ENCODE results near the gene NOTO.

NOTO gene

DNA sequence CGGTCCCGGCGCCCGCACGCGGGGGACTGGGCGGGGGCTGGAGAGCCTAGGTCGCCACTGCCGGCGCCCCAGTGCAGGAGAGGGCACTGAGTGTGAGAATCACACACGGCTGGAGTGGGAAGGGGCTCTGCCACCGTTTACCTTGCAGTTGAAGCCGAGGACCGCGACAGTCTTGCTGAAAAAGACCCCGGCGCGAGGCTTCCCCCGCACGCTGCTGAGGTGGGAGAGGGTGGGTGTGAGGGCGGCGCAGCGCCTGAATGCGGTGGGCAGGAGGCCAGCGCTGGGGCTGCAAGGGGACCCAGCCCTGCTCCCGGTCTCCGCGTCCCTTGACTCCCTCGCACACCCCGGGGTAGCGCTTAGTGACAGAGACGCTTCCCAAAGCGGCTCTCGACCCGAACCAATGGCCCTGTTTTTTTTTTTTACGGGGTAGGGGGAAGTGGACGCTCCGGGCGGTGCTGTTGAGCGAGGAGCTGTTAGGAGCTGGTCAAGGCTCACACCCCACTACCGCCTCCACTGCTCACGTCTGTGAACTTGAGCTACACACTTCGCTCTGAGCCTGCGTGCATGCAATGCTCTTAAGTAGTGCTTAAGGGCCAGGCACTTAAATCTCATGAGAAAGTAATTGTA is 794 bp downstream of the NOTO start:
- no peak for DNase-seq

DNA sequence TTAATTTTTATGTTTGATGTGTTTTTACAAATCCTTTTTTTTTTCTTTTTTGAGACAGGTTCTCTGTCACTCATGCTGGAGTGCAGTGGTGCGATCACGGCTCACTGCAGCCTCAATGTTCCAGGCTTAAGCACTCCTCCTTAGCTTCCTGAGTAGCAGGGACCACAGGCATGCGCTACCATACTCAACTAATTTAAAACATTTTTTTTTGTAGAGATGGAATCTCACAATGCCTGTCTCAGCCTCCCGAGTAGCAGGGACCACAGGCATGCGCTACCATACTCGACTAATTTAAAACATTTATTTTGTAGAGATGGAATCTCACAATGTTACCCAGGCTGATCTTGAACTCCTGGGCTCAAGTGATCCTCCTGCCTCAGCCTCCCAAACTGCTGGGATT is 3.2 kb downstream of the NOTO start:
- DNase-seq: no peak

DNA sequence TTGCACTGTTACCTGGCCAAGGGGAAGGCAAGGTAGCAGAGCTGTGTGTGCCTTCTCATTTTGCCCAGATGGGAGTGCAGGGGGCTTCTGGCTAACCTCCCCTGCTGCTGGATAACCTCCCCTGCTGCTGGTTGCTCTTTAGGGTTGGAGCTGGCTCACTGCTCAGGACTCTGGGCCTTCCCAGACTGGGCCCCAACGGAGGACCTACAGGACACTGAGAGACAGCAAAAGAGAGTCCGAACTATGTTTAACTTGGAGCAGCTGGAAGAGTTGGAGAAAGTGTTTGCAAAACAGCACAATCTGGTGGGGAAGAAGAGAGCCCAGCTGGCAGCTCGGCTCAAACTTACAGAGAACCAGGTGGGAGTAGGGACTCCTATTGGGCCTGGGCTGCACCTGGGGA is 5.9 kb downstream of the NOTO start:
- no peak for DNase-seq

DNA sequence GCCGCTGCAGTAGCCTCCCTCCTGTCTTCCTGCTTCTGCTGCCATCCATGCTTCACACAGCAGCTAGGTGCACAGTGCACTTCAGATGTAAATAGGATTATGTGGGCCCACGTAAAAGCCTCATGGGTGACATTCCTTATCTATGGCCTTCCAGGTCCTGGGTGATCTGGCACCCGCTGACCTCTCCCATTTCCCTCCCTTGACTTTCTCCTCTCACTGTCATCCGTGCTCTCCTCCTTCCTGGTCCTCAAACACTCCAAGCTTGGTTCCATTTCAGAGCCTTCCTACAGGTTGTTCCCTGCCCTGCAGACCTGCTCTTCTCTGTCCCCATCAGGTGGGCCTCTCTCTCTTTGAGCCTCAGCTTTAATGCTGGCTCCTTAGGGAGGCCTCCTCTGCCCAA is 7.6 kb downstream of the NOTO start:
- no peak for DNase-seq

DNA sequence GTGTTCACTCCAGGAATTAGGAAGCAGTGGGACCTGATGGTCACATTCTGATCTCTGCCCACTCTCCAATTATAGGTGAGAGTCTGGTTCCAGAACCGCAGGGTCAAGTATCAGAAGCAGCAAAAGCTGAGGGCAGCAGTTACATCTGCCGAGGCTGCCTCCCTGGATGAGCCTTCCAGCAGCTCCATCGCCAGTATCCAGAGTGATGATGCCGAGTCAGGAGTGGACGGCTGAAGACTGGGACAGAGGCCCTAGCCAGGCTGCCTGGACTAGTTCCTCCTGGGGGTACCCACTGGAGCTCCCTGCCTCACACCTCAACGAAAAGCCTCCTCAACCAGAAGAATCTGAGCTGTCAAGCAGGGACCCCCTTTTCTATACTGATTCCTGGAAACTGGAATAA is 8.3 kb downstream of the NOTO start:
- DNase-seq: no peak

DNA sequence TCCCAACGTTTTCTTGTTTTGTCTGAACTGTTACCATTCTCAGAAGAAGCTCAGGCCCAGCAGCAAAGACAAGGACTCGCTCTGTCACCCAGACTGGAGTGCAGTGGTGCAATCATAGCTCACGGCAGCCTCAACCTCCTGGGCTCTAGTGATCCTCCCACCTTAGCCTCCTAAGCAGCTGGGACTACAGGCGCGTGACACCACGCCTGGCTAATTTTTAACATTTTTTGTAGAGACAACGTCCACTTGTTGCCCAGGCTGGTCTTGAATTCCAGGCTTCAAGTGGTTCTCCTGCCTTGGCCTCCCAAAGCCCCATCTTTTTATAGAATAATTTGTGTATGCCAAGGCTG is 9.7 kb downstream of the NOTO start:
- no peak for DNase-seq

DNA sequence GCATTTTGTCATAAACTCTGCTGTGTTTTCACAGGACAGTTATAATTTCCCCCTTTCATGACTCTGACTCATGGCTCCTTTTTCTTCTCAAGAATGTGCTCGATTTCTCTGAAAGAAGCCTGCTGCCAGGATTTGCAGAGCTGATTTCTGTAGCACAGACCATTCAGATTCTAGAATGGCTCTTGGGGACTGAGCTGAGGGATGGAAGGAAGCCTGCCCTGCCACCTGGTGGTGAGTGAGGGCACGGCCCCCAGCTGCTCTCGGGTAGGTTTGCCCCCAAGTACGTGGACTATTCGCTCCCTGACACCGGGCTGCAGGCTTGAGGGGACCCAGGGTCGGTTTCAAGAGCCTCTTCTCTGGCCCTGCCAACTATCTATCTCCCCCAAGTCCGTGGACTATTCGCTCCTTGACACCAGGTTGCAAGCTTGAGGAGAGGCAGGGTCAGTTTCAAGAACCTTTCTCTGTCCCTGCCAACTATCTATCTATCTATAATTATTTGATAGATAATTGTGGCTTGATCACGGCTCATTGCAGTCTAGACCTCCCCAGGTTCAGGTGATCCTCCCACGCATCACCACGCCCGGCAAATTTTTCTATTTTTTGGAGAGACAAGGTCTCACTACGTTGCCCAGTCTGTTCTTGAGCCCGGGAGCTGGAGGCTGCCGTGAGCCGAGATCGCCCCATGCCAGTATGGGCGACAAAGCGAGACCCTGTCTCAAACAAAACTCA is 10.2 kb downstream of the NOTO start:
- peak; percentile 77 for DNase-seq

DNA sequence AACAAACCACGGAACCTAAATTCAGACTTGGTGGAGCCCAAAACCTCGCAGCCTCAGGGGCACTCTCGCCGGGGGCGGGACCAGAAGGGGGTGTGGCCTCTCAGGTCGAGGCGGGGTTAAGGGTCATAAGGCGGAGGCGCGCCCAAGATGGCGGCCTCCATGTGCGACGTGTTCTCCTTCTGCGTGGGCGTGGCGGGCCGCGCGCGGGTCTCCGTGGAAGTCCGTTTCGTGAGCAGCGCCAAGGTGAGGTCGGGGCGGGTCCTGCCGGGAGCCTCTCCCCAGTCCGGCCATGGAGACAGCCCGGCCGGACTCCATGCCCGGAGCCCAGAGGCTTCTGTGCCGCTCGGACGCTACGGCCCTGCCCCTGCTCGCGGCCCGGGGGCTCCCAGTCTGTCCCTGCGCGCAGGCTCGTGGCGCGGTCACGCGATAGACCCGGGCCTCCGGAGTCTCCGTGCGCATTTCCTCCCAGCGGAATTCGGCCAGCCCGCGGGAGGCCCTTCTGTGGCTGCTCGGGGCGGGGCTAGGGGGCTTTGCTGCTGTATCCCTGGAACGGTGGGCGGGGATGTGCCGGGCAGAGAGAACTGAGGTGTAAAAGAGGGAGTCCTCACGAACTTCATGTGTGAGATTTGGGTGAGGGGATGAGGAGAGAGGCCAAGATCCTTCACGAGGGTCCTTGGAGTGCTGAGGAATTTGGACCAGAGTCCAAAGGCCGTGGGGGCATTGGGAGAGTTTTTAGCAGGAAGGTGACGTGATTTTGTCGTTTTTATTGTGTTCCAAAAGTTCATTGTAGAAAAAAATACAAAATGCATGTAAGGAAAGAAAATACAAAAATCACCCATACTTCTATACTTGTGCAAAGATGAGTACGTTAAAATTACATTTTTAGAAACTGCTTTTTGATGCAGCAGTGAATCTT is 12.0 kb downstream of the NOTO start, which contains the start of gene SMYD5:
Gene SMYD5 (plus strand): TSS at position 126 of the 916 bp plus-strand sequence. CDS start 22 bp downstream, at position 148.
- DNase-seq: peak; percentile 94

DNA sequence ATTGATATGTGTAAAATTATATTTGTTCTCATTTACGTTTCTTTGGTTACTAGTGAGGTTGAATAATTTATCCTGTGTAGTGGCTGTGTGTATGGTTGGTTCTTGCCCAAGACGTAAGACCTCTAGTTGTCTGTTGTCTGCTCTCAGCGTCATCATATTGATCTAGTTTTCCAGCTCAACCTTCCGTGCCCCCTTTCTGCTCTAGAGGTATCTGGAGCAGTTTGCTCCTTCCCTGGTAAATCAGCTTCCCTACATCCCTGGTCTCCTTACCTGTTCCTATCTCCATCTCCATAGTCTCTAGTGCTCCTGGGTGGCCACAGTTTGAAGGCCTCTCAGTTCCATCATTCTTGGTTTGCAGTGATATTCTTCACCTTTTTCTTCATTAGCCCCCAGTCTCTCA is 12.9 kb downstream of the NOTO start:
- no peak for DNase-seq

DNA sequence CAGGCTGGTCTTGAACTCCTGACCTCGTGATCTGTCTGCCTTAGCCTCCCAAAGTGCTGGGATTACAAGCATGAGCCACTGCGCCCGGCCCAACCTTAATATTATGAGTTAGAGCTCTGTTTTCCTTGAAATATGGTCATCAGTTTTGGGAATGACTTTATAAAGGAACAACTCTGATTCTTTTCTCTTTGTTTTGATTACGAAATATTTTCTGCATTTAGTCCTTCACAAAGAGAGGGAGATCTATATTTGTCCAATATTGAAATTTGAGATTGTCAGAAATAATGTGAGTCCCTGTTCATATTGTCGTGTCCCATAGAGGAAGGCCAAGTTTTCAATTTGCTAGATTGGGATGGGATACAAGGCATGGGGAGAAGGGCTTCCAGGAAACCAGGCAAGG is 14.8 kb downstream of the NOTO start:
- DNase-seq: no peak

DNA sequence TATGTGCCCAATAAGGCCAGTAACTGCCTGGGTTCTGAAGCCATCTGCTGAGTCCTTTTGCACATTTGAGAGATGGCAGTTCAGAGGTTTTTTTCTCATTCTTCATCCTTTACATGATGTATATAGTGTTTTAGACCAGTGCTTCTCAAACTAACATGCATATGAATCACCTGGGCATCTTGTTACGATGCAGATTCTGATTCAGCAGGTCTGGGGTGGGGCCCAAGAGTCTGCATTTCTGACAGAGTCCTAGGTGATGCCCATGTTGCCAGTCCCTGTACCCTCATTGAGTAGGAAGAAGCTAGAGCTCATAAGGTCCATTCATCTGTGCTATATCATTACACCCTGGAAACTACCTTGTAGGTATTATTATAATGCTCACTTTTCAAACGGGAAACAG is 15.5 kb downstream of the NOTO start:
- DNase-seq: no peak

DNA sequence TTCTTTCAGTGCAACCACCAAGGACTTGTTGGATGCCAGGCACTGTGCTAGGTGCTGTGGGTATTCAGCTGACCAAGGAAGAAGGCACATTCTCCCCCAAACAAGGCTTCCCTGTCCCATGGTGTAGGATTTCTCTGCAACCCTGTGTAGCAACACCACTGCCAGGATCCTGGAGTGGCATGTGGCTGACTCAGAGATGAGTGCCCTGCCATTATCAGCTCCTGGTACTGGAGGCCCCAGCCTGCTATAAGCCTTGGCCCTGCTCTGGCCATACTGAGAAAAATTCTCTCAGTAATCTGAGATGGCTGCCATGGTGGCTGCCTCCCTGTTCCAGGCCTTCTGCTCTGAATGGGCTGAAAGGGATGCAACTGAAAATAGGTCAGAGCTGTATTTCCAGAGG is 15.9 kb downstream of the NOTO start:
- no peak for DNase-seq

DNA sequence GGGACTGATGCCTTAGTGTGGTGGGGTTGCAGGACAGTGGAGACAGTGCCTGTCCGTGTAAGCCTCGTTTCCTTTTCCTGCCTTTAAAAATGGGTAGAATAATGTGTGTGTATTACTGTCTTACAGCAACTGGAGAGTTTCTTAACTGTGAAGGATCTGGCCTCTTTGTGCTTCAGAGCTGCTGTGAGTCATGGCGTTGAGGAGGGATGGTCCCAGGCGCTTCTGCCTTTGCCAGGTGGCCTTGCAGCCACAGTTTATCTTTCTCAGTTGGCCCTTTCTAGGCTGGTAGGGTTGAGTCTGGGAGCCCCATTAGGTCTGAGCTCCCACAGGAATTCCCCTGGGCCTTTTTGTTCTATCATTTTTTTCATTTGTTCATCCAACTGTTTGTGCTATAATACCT is 21.4 kb downstream of the NOTO start:
- DNase-seq: no peak

DNA sequence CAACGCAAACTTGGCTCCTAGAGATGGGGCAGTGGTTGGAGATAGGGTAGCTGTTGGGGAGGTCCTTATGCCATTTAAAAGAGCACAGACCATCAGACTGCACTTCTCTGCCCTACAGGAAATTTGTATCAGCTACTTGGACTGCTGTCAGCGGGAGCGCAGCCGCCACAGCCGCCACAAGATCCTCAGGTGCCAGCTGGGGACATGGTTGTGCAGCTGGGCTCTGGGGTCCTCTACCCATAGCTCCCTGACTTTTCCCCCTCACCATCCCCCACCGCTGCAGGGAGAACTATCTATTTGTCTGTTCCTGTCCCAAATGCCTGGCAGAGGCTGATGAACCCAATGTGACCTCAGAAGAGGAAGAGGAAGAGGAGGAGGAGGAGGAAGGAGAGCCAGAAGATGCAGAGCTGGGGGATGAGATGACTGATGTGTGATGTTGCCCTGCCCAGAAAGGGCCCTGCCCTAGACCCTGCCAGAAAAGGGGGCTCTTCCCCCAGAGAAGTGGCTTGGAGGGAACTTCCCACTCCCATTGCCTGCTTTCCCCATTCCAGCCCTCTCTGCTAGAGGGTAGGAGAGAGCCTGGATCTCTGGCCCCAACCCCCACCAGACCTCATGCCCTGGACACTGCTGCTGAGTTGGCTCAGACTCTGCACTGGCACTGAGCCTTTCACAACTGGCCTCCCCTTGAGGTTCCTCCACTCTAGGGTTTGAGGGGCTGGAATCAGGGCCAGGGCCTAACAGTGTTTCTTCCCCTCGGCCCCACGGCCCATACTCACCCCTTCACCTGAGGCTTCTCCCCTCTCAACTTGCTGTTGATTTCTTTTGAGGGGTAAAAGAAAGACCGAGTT is 23.4 kb downstream of the NOTO start:
- no peak for DNase-seq

DNA sequence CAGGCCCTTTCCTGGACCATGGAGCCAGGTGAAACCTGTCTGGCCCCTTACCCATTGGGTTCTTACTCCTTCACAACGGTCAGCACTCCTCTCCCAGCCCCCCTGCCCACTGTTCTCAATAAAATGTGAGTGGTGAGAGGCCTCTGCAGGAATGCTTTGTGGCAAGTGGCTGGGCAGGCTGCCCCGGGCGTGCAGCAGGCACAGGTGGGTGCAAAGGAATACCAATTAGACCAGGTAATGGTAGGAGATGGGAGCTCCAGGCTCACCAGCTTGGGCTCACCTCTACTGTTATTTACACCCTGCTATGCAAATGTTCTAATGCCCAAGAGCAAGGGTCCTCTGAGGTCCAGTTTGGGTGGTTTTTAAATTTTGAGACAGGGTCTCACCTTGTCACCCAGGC is 24.7 kb downstream of the NOTO start:
- DNase-seq: no peak

DNA sequence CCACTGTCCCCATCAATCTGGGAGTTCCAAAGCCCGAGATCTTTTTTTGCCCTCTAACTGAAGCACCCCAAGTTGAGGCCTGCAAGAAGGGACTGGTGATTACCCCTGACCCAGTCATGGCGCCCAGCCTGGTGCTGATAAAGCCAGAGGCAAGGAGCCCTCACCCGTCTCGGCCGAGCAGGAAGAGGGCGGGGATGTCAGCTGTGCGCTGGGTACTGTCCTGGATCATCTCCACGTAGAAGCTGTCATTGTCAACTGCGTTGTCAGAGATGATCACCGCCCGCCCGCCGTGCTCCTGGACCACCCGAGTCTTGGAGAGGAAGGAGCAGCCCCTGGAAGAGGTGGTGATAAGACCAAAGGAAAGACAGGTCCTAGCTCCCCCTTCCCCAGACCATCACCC is 26.3 kb downstream of the NOTO start:
- no peak for DNase-seq

DNA sequence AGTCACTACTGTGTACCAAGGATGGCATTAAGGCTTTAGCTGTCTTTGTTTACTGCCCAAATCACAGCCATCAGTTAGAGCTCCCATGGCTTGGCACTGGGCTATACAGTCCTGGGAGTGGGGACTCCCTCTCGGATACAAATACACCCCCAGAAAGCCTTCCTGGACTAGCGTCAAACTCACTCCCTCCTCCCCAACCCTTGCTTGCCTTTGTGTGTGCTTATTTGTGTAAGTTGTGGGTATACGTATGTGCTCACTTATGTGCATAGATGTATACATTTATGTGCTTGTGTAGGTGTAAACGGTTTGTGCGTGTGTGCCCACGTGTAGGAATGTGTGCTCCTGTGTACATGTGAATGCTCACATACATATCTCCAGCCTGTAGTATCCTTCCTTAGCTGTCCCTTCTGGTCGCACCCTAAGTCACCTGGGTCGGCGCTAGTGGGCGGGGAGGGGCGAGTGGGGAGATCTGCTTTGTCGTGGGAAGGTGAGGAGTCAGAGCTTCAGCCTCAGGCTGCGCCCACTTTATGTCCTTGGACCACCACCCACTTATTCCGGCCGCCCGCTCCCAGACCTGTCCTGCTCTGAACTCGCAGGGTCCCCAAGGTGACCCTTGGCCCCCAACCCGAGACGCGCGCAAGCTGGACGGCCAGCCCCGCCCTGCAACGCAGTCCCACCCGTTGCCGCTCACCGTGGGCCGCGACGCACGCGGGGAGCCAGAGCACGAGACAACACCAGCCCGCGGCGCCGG is 30.2 kb downstream of the NOTO start:
- no peak for DNase-seq

DNA sequence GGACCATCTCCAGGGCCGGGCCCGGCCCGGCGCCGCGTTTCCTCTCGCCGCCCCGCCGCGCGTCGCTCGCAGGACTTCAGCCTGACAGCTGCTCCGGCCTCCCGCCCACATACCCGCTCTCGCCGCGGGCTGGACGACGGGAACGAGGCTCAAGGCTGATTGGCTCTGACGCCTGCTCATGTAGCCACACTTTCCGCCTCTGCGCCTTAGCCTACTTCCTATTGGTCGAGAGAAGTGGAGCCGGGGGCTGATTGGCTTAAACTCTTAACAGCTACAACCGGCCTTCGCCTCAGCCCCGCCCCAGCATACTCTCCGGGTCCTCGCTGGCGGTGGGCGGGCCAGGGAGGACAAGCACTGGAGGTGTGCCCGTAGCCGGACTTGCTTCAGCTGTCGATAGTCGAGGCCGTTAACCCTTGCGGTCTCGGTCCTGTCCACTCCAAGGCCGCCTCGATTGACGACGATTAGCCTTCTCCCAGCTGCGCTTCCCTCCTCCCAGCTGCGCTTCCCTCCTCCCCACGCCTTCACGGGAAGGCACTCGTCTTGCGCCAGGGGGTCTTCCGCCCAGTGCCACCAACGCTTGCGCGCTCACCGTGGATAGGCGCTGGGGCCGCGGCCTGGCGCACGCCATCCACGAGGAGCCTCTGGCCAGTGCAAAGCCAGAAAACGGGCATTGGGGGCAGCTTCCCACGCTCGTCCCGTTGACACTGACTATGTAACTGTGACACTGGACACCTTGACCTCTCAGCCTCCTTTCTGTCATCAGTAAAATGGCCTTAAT is 31.0 kb downstream of the NOTO start, which contains the start of gene PRADC1:
Gene PRADC1 (minus strand): TSS at position 86 of the 778 bp plus-strand sequence. CDS start 79 bp downstream, at position 7.
- peak; percentile 91 for DNase-seq

DNA sequence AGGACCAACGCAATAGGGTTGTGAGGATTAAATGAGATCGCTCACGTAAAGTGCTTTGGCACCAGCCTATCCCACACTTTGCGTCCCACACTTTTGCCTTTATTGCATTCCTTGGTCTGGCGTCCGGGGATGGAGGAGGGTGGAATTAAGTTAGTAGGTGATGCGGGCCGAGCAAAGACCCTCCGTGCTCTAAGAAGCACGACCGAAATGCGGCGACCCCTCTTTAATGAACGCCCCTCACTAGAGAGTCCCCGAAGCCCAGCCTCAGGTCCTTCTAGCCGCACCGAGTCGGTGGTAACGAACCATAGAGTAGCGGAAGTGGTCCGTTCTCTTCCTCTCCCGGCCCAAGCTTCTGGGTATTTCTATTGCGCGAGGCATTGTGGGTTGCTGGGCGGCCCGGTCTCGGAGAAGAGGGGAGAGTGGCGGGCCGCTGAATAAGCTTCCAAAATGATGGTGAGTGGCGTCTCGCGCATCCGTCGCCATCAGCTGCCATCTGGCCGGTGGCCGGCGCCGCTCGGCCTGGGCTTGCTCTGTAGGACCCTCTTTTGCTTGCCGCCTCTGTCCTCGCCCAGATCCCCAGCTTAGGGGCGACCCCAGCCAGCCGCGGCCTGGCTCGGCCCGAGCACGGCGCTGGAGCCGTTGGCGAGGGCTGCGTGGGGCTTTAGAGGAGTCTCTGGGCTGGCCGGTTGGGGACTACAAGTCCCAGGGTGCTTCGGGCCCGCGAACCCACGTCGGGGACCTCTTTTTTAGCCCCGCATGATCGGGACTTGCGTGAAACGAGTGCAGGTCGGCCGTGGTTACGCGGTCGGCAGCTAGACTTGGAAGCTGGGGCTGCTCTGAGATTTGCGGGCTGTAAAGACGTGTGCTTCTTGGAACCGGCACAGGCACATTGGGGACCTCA is 31.8 kb downstream of the NOTO start, which contains the start of gene CCT7:
Gene CCT7 (plus strand): TSS at position 377 of the 901 bp plus-strand sequence. CDS start 71 bp downstream, at position 448.
- peak; percentile 82 for DNase-seq
